Kidney glomerular epithelial cell (primary cell): Measurements from ENCODE around the gene STK32A.
A peak's percentile ranks its signal among the peaks of the same experiment; 100 is the strongest.
"Not testable (repeated sequence)": the region's sequence is repeated elsewhere in the genome, so short reads cannot be mapped to it uniquely, and the experiment has no call there.

ENCODE experiments used
- DNase-seq: peaks from one replicate; lab custom pipeline; 2025; lab: John Stamatoyannopoulos, UW

The STK32A gene

GRCh38 chr5:147234825-147235635 lies at the start of gene STK32A:
TSS of gene STK32A (plus strand) at chr5:147235026. CDS start at chr5:147239635, 4,609 bp downstream.
- DNase-seq, result peak; percentile 52

GRCh38 chr5:147187099-147187540 lies 47.7 kb upstream of the STK32A start:
- DNase-seq, result no peak

GRCh38 chr5:147188200-147189108 lies 46.4 kb upstream of the STK32A start:
- DNase-seq, result peak; percentile 66

GRCh38 chr5:147189109-147189424 lies 45.8 kb upstream of the STK32A start:
- DNase-seq, result no peak

GRCh38 chr5:147190331-147190730 lies 44.5 kb upstream of the STK32A start:
- DNase-seq, result peak; percentile 50

- no peak for DNase-seq
Measured at GRCh38 chr5:147193123-147193522, 41.7 kb upstream of the STK32A start.

GRCh38 chr5:147200004-147200403 lies 34.8 kb upstream of the STK32A start:
- no peak for DNase-seq

- no peak for DNase-seq
Measured at GRCh38 chr5:147203213-147203612, 31.6 kb upstream of the STK32A start.

- DNase-seq, result no peak
Measured at GRCh38 chr5:147204576-147204975, 30.2 kb upstream of the STK32A start.

- DNase-seq, result no peak
Measured at GRCh38 chr5:147208134-147208533, 26.7 kb upstream of the STK32A start.

GRCh38 chr5:147216552-147217154 lies 18.2 kb upstream of the STK32A start:
- peak; percentile 10 for DNase-seq

GRCh38 chr5:147223343-147223742 lies 11.5 kb upstream of the STK32A start:
- peak; percentile 3 for DNase-seq

GRCh38 chr5:147223948-147224791 lies 10.7 kb upstream of the STK32A start:
- DNase-seq, result peak; percentile 6

GRCh38 chr5:147225938-147226337 lies 8.9 kb upstream of the STK32A start:
- no peak for DNase-seq

GRCh38 chr5:147226512-147226911 lies 8.3 kb upstream of the STK32A start:
- no peak for DNase-seq

- DNase-seq, result peak; percentile 7
Measured at GRCh38 chr5:147234239-147234824, 494 bp upstream of the STK32A start.

- DNase-seq, result no peak
Measured at GRCh38 chr5:147240266-147240985, 5.6 kb downstream of the STK32A start.

- not testable (repeated sequence) for DNase-seq
Measured at GRCh38 chr5:147243238-147243637, 8.4 kb downstream of the STK32A start.

- DNase-seq, result no peak
Measured at GRCh38 chr5:147245381-147246165, 10.7 kb downstream of the STK32A start.

GRCh38 chr5:147248561-147248960 lies 13.7 kb downstream of the STK32A start:
- DNase-seq, result no peak
